ENCODE data around the gene TTC23L.
A peak's percentile ranks its signal among the peaks of the same experiment; 100 is the strongest.

Gene TTC23L

GRCh38 chr5:34926318-34926888 is 87.4 kb downstream of the TTC23L start:
- Histone ChIP-seq H3K4me2 (ENCODE audit: insufficient read depth, low read length, poor library complexity, severe bottlenecking) (no peak overlapping the region), H4K91ac (ENCODE audit: low read depth, low read length, poor library complexity) (no peak overlapping the region), H3K23ac (ENCODE audit: low read depth, low read length, poor library complexity) (no peak overlapping the region), H3K4me1 (ENCODE audit: control insufficient read depth in 2 of 2, insufficient read depth in 1 of 2, low read depth in 1 of 2, low read length in 2 of 2) (peaks cover 3 to 6% of the 10 kb centered on the region in 2 donors), H3K18ac (ENCODE audit: low read length) (no peak overlapping the region), H2BK12ac (ENCODE audit: low read length) (no peak overlapping the region), H3K9ac (ENCODE audit: low read depth, low read length, poor library complexity) (no peak overlapping the region), H2BK15ac (ENCODE audit: low read length) (no peak overlapping the region), H3K4ac (ENCODE audit: low read length) (no peak overlapping the region), H3K14ac (ENCODE audit: low read length) (no peak overlapping the region), H3K9me3 (replicated peaks in 1 of 2; ENCODE audit: control insufficient read depth in 2 of 2, insufficient read depth in 1 of 2, low read depth in 1 of 2, low read length in 2 of 2) (no peaks in the 10 kb centered on the region), H2BK5ac (ENCODE audit: low read length) (no peak overlapping the region), H2AK5ac (ENCODE audit: low read depth, low read length) (no peak overlapping the region), H4K8ac (ENCODE audit: low read depth, low read length) (no peak overlapping the region), H2BK120ac (ENCODE audit: low read depth, low read length) (no peak overlapping the region), H3K36me3 (replicated peaks in 1 of 2; ENCODE audit: control insufficient read depth in 2 of 2, insufficient read depth in 2 of 2, low read length in 2 of 2) (peaks cover 9 to 67% of the 10 kb centered on the region in 2 donors), H3K4me3 (ENCODE audit: low read length in 2 of 2) (no peak overlapping the region), H3K27me3 (ENCODE audit: control insufficient read depth in 3 of 3, insufficient read depth in 3 of 3, low read depth in 1 of 3, low read length in 3 of 3) (no peaks in the 10 kb centered on the region), H2AFZ (ENCODE audit: low read length) (no peak overlapping the region), H3K27ac (replicated peaks; ENCODE audit: low read length) (no peak overlapping the region), H3K79me1 (ENCODE audit: low read depth, low read length) (no peaks in the 10 kb centered on the region)
- WGBS, 2 donors (ENCODE audit: extremely low coverage in 2 of 2, insufficient read length in 2 of 2, insufficient replicate concordance in 1 of 2) = no CpG with 5 or more reads among the region's 3 CpGs
- DNase-seq (ENCODE audit: low spot score) = no peak

- H3K9ac ChIP-seq (ENCODE audit: low read depth, low read length, poor library complexity) = no peak overlapping the region
- no peak overlapping the region for H3K4me3 ChIP-seq (ENCODE audit: low read length in 2 of 2)
- H3K4me1 ChIP-seq (ENCODE audit: control insufficient read depth in 2 of 2, insufficient read depth in 1 of 2, low read depth in 1 of 2, low read length in 2 of 2) = peaks cover 3 to 8% of the 10 kb centered on the region in 2 donors
- no peak overlapping the region for H3K18ac ChIP-seq (ENCODE audit: low read length)
- H3K27ac ChIP-seq (replicated peaks; ENCODE audit: low read length) = no peak overlapping the region
- no peaks in the 10 kb centered on the region for H3K27me3 ChIP-seq (ENCODE audit: control insufficient read depth in 3 of 3, insufficient read depth in 3 of 3, low read depth in 1 of 3, low read length in 3 of 3)
- H3K23ac ChIP-seq (ENCODE audit: low read depth, low read length, poor library complexity) = no peak overlapping the region
- H3K14ac ChIP-seq (ENCODE audit: low read length) = no peak overlapping the region
- H3K9me3 ChIP-seq (replicated peaks in 1 of 2; ENCODE audit: control insufficient read depth in 2 of 2, insufficient read depth in 1 of 2, low read depth in 1 of 2, low read length in 2 of 2) = no peaks in the 10 kb centered on the region
- H2BK120ac ChIP-seq (ENCODE audit: low read depth, low read length) = no peak overlapping the region
- WGBS, 2 donors (ENCODE audit: extremely low coverage in 2 of 2, insufficient read length in 2 of 2, insufficient replicate concordance in 1 of 2) = no CpG with 5 or more reads among the region's 5 CpGs
- H2BK15ac ChIP-seq (ENCODE audit: low read length) = no peak overlapping the region
- DNase-seq (ENCODE audit: low spot score) = no peak
- peaks cover 2% of the 10 kb centered on the region for H3K79me1 ChIP-seq (ENCODE audit: low read depth, low read length)
- H2AK5ac ChIP-seq (ENCODE audit: low read depth, low read length) = no peak overlapping the region
- H3K36me3 ChIP-seq (replicated peaks in 1 of 2; ENCODE audit: control insufficient read depth in 2 of 2, insufficient read depth in 2 of 2, low read length in 2 of 2) = peaks cover 8 to 58% of the 10 kb centered on the region in 2 donors
- H2BK12ac ChIP-seq (ENCODE audit: low read length) = no peak overlapping the region
- H3K4me2 ChIP-seq (ENCODE audit: insufficient read depth, low read length, poor library complexity, severe bottlenecking) = no peak overlapping the region
- H4K8ac ChIP-seq (ENCODE audit: low read depth, low read length) = no peak overlapping the region
- no peak overlapping the region for H2AFZ ChIP-seq (ENCODE audit: low read length)
- no peak overlapping the region for H3K4ac ChIP-seq (ENCODE audit: low read length)
- H4K91ac ChIP-seq (ENCODE audit: low read depth, low read length, poor library complexity) = no peak overlapping the region
- H2BK5ac ChIP-seq (ENCODE audit: low read length) = no peak overlapping the region
These were observed 88.8 kb downstream of the TTC23L start for GRCh38 chr5:34927785-34928184.

- Histone ChIP-seq H3K9me3 (replicated peaks in 1 of 2; ENCODE audit: control insufficient read depth in 2 of 2, insufficient read depth in 1 of 2, low read depth in 1 of 2, low read length in 2 of 2) (no peaks in the 10 kb centered on the region), H2AFZ (ENCODE audit: low read length) (no peak overlapping the region), H3K23ac (ENCODE audit: low read depth, low read length, poor library complexity) (no peak overlapping the region), H3K79me1 (ENCODE audit: low read depth, low read length) (peaks cover 2% of the 10 kb centered on the region), H3K4ac (ENCODE audit: low read length) (no peak overlapping the region), H2AK5ac (ENCODE audit: low read depth, low read length) (no peak overlapping the region), H3K27ac (replicated peaks; ENCODE audit: low read length) (no peak overlapping the region), H3K4me1 (ENCODE audit: control insufficient read depth in 2 of 2, insufficient read depth in 1 of 2, low read depth in 1 of 2, low read length in 2 of 2) (peaks cover 3 to 8% of the 10 kb centered on the region in 2 donors), H2BK15ac (ENCODE audit: low read length) (no peak overlapping the region), H3K9ac (ENCODE audit: low read depth, low read length, poor library complexity) (no peak overlapping the region), H2BK12ac (ENCODE audit: low read length) (no peak overlapping the region), H3K18ac (ENCODE audit: low read length) (no peak overlapping the region), H3K4me2 (ENCODE audit: insufficient read depth, low read length, poor library complexity, severe bottlenecking) (no peak overlapping the region), H4K8ac (ENCODE audit: low read depth, low read length) (no peak overlapping the region), H2BK5ac (ENCODE audit: low read length) (no peak overlapping the region), H3K27me3 (ENCODE audit: control insufficient read depth in 3 of 3, insufficient read depth in 3 of 3, low read depth in 1 of 3, low read length in 3 of 3) (no peaks in the 10 kb centered on the region), H3K14ac (ENCODE audit: low read length) (no peak overlapping the region), H3K4me3 (ENCODE audit: low read length in 2 of 2) (no peak overlapping the region), H3K36me3 (replicated peaks in 1 of 2; ENCODE audit: control insufficient read depth in 2 of 2, insufficient read depth in 2 of 2, low read length in 2 of 2) (peaks cover 8 to 57% of the 10 kb centered on the region in 2 donors), H2BK120ac (ENCODE audit: low read depth, low read length) (no peak overlapping the region), H4K91ac (ENCODE audit: low read depth, low read length, poor library complexity) (no peak overlapping the region)
- no CpG with 5 or more reads among the region's 5 CpGs for WGBS, 2 donors (ENCODE audit: extremely low coverage in 2 of 2, insufficient read length in 2 of 2, insufficient replicate concordance in 1 of 2)
- no peak for DNase-seq (ENCODE audit: low spot score)
These were observed 89.3 kb downstream of the TTC23L start for GRCh38 chr5:34928267-34928666.

DNA sequence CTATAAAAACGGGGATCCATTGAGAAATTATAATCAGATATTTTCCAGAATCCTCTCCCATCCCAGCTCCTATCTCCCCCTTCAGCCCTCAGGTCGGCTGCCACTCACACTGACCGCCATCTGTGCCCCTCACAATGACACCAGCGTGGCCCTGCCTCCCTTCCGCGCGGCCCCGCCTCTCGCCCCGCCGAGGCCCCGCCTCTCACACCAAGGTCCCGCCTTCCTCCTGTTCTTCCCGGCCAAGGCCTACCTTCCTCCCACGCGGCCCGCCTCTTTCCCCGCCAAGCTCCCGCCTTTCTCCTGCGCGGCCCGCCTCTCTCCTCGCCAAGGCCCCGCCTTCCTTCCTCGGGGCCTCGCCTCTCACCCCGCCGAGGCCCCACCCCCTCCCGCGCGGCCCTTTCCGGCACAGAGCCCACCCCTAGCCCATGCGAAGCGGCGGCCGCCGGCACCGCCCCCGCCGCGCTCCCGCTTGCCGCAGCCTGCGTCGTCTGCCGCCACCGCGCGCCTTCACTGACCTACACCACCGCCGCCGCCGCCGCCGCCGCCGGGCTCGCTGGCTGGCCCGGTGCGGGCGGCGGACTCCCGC is 90.3 kb downstream of the TTC23L start, which contains the start of gene DNAJC21:
Gene DNAJC21 (plus strand): TSS at position 426 of the 586 bp plus-strand sequence. CDS start 261 bp downstream, outside the sequence.
- peak within 1 kb of the TSS; percentile 90 to 94 for H3K4me3 ChIP-seq (ENCODE audit: low read length in 2 of 2)
- H3K9ac ChIP-seq (ENCODE audit: low read depth, low read length, poor library complexity) = peak within 1 kb of the TSS; percentile 93
- peak; percentile 97 for DNase-seq (ENCODE audit: low spot score)
- peak within 1 kb of the TSS; percentile 92 for H3K18ac ChIP-seq (ENCODE audit: low read length)
- H3K27ac ChIP-seq (replicated peaks; ENCODE audit: low read length) = peak within 1 kb of the TSS; percentile 79
- peak within 1 kb of the TSS; percentile 88 for H3K23ac ChIP-seq (ENCODE audit: low read depth, low read length, poor library complexity)
- H4K91ac ChIP-seq (ENCODE audit: low read depth, low read length, poor library complexity) = no peak within 1 kb of the TSS
- peaks cover 2% of the 10 kb centered on the region for H3K79me1 ChIP-seq (ENCODE audit: low read depth, low read length)
- H3K36me3 ChIP-seq (replicated peaks in 1 of 2; ENCODE audit: control insufficient read depth in 2 of 2, insufficient read depth in 2 of 2, low read length in 2 of 2) = peaks cover 5 to 55% of the 10 kb centered on the region in 2 donors
- H2AFZ ChIP-seq (ENCODE audit: low read length) = peak within 1 kb of the TSS; percentile 96
- H3K4ac ChIP-seq (ENCODE audit: low read length) = no peak within 1 kb of the TSS
- H3K27me3 ChIP-seq (ENCODE audit: control insufficient read depth in 3 of 3, insufficient read depth in 3 of 3, low read depth in 1 of 3, low read length in 3 of 3) = no peaks in the 10 kb centered on the region
- no peak within 1 kb of the TSS for H2AK5ac ChIP-seq (ENCODE audit: low read depth, low read length)
- H4K8ac ChIP-seq (ENCODE audit: low read depth, low read length) = no peak within 1 kb of the TSS
- H3K14ac ChIP-seq (ENCODE audit: low read length) = no peak within 1 kb of the TSS
- peak within 1 kb of the TSS; percentile 73 for H2BK5ac ChIP-seq (ENCODE audit: low read length)
- no peak within 1 kb of the TSS for H2BK12ac ChIP-seq (ENCODE audit: low read length)
- H3K9me3 ChIP-seq (replicated peaks in 1 of 2; ENCODE audit: control insufficient read depth in 2 of 2, insufficient read depth in 1 of 2, low read depth in 1 of 2, low read length in 2 of 2) = no peaks in the 10 kb centered on the region
- H3K4me2 ChIP-seq (ENCODE audit: insufficient read depth, low read length, poor library complexity, severe bottlenecking) = peak within 1 kb of the TSS; percentile 64
- H3K4me1 ChIP-seq (ENCODE audit: control insufficient read depth in 2 of 2, insufficient read depth in 1 of 2, low read depth in 1 of 2, low read length in 2 of 2) = peaks cover 3 to 8% of the 10 kb centered on the region in 2 donors
- H2BK120ac ChIP-seq (ENCODE audit: low read depth, low read length) = no peak within 1 kb of the TSS
- no peak within 1 kb of the TSS for H2BK15ac ChIP-seq (ENCODE audit: low read length)
- WGBS, 2 donors (ENCODE audit: extremely low coverage in 2 of 2, insufficient read length in 2 of 2, insufficient replicate concordance in 1 of 2) = no CpG with 5 or more reads among the region's 63 CpGs
